Measurements from ENCODE around the gene ZFYVE21.

DNA sequence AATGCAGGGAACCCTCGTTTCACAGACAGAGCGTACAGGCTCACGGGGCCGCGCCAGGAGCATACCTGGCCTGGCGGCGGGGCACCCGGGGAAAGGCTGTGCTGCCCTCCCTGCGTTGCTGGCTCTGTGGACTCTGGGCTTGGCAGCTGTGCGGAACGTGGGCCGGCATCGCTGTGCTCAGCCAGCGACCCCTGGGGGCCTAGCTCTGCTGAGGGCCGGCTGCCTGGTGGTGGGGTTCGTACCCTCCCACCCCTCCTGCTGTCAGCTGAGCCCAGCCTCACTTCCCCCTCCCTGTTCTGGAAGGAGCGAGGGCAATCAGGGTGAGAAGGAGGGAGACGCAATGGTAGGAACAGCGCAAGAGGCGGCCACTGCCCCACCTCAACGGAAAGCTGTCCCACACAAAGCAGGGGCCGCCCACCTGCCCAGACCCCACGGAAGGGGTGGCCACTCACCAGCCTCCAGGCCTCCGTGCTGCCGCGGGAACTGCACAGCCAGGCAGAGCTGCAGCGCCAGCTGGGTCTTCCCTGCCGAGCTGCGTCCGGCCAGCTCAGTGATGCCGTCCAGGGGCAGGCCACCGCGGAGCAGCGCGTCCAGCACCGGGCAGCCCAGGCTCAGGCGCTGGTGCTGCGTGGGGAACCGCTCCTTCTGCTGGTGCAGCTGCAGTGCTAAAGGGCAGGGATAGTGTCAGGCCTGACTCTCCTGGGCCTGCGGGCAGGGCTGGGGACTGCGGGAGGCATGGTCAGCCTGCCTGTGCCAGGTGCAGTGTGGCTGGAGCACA, 8.9 kb upstream of the ZFYVE21 start:
- TF ChIP-seq CTCF (IDR thresholded peaks at IDR 0.05 in 8 of 11, conservative IDR thresholded peaks at IDR 0.05 in 3 of 11) (no peak), POLR2AphosphoS5 (IDR thresholded peaks at IDR 0.05) (peak in 2 of 3 donors; percentile 35 to 74), POLR2A (IDR thresholded peaks at IDR 0.05) (no peak)

All from spleen (tissue), 7 donors.